ENCODE data around the gene CWC25. TPM values are rescaled to one million over a fixed set of nuclear protein-coding genes. Genes with fewer than 3 reads are reported as not detected.

Gene CWC25
- total and polyA plus RNA-seq, 9 of the 15 experiments (the other 6 are each of a cell fraction or from before 2014, with no cell fraction given) = 16.5 to 27.4 (median 23.0) TPM

- TF ChIP-seq YY1 (IDR thresholded peaks at IDR 0.05; ENCODE audit: borderline replicate concordance in 1 of 3, control insufficient read depth in 1 of 3, extremely low read depth in 1 of 3, insufficient read depth in 3 of 3, insufficient read length in 1 of 3, insufficient replicate concordance in 2 of 3, low read depth in 1 of 3, low read length in 2 of 3) (peak in 1 of 3 experiments; percentile 32), ZC3H11A (IDR thresholded peaks at IDR 0.05; ENCODE audit: low read depth, low read length) (no peak), ZFX (CRISPR knock-in tag; IDR thresholded peaks at IDR 0.05) (no peak), GTF3C2 (IDR thresholded peaks at IDR 0.05; ENCODE audit: borderline replicate concordance, extremely low read depth, insufficient read length) (no peak), KAT2B (IDR thresholded peaks at IDR 0.05; ENCODE audit: low read depth, low read length) (no peak), PURB (CRISPR knock-in tag; IDR thresholded peaks at IDR 0.05; ENCODE audit: low read depth) (no peak), CBFA2T3 (IDR thresholded peaks at IDR 0.05) (no peak), ZBTB1 (CRISPR knock-in tag; IDR thresholded peaks at IDR 0.05; ENCODE audit: borderline replicate concordance, low read depth) (no peak), DLX4 (CRISPR knock-in tag; IDR thresholded peaks at IDR 0.05) (no peak), SNIP1 (IDR thresholded peaks at IDR 0.05; ENCODE audit: low read depth) (no peak), ZNF699 (CRISPR knock-in tag; IDR thresholded peaks at IDR 0.05; ENCODE audit: insufficient replicate concordance) (no peak), MAZ (CRISPR knock-in tag; conservative IDR thresholded peaks at IDR 0.05 in 1 of 2, IDR thresholded peaks at IDR 0.05 in 1 of 2) (peak in 1 of 2 experiments; percentile 81; a peak in 3 of 4 replicates), DMBX1 (CRISPR knock-in tag; IDR thresholded peaks at IDR 0.05; ENCODE audit: borderline replicate concordance) (peak; percentile 81; the same call in 1 of the 2 replicates), THRA (IDR thresholded peaks at IDR 0.05) (no peak)
- TF ChIP-seq, protein P1, sequence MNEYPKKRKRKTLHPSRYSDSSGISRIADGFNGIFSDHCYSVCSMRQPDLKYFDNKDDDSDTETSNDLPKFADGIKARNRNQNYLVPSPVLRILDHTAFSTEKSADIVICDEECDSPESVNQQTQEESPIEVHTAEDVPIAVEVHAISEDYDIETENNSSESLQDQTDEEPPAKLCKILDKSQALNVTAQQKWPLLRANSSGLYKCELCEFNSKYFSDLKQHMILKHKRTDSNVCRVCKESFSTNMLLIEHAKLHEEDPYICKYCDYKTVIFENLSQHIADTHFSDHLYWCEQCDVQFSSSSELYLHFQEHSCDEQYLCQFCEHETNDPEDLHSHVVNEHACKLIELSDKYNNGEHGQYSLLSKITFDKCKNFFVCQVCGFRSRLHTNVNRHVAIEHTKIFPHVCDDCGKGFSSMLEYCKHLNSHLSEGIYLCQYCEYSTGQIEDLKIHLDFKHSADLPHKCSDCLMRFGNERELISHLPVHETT (CRISPR knock-in tag; conservative IDR thresholded peaks at IDR 0.05 in 1 of 2, IDR thresholded peaks at IDR 0.05 in 1 of 2) = peak in 1 of 2 experiments; percentile 84; a peak in 2 of 4 replicates
- TF ChIP-seq, protein P2, sequence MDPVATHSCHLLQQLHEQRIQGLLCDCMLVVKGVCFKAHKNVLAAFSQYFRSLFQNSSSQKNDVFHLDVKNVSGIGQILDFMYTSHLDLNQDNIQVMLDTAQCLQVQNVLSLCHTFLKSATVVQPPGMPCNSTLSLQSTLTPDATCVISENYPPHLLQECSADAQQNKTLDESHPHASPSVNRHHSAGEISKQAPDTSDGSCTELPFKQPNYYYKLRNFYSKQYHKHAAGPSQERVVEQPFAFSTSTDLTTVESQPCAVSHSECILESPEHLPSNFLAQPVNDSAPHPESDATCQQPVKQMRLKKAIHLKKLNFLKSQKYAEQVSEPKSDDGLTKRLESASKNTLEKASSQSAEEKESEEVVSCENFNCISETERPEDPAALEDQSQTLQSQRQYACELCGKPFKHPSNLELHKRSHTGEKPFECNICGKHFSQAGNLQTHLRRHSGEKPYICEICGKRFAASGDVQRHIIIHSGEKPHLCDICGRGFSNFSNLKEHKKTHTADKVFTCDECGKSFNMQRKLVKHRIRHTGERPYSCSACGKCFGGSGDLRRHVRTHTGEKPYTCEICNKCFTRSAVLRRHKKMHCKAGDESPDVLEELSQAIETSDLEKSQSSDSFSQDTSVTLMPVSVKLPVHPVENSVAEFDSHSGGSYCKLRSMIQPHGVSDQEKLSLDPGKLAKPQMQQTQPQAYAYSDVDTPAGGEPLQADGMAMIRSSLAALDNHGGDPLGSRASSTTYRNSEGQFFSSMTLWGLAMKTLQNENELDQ (CRISPR knock-in tag; IDR thresholded peaks at IDR 0.05; ENCODE audit: borderline replicate concordance) = no peak
Measured at GRCh38 chr17:38869526-38870258, 44.6 kb upstream of the CWC25 start, which contains the start of gene LASP1 (continued).

Measured in K562 (cell line).